ENCODE results near the gene ATP8B2. TPM values are rescaled to one million over a fixed set of nuclear protein-coding genes. Genes with fewer than 3 reads are reported as not detected.

The ATP8B2 gene
- total RNA-seq, 1 experiment from 2014 or later: 50.0 TPM

DNA sequence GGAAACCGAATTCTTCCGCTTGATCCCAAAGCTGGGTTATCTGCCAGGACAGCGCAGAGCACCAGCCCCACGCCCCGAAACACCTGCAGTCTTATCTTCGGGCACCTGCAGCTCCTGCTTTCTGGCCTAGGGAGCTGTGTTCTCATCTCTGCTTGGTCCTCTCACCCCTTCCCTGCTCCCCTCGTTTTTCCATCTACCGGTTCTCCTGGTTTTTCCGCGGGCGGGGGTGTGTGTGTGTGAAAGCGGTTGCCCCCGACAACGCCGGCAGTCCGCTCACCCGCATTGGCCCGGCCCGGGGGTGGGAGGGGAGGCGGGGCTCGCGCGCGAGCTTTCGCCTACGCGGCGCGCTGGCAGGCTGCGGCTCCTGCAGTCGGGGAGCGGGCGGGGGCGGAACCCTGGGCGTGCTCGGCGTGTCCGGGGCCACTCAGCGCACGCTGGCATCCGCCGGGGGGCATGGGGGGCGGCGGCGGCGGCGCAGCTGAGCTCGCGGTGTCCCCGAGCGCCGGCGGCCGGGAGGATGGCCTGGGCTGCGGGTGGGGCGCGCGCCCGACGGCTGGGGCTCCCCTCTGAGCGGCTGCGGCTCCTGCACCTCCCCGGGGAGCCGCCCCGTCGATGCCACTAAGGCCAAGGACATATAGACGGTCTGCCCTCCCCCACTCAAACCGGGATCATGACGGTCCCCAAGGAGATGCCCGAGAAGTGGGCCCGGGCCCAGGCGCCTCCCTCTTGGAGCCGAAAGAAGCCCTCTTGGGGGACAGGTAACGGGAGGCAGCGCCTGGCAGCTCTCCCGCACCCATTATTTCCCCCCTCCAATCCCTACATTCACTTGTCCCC lies 3.2 kb downstream of the ATP8B2 start:
- Mint-ChIP-seq H3K27ac (no peak overlapping the region), H3K36me3 (peaks cover 24% of the 10 kb centered on the region), H3K4me1 (peaks cover 33% of the 10 kb centered on the region), H3K4me3 (peak overlapping the region; percentile 71), H3K27me3 (ENCODE audit: low read depth) (no peaks in the 10 kb centered on the region; the same call in 1 of the 2 replicates), H3K9me3 (no peaks in the 10 kb centered on the region)
- POLR2A ChIA-PET: interaction anchor here (0.6 to 1.5 kb wide), 2 partner anchors 9 to 25 kb away, joined by 3 read pairs; no protein-coding TSS in a partner anchor
- DNase-seq (ENCODE audit: low spot score): peak; percentile 85
- CTCF ChIA-PET: interaction anchor here (0.6 to 2.1 kb wide), 20 partner anchors 11 to 267 kb away, joined by 3 to 9 read pairs (median 4); partner anchors contain the start of genes TPM3 and UBAP2L
- TF ChIP-seq, protein P1, sequence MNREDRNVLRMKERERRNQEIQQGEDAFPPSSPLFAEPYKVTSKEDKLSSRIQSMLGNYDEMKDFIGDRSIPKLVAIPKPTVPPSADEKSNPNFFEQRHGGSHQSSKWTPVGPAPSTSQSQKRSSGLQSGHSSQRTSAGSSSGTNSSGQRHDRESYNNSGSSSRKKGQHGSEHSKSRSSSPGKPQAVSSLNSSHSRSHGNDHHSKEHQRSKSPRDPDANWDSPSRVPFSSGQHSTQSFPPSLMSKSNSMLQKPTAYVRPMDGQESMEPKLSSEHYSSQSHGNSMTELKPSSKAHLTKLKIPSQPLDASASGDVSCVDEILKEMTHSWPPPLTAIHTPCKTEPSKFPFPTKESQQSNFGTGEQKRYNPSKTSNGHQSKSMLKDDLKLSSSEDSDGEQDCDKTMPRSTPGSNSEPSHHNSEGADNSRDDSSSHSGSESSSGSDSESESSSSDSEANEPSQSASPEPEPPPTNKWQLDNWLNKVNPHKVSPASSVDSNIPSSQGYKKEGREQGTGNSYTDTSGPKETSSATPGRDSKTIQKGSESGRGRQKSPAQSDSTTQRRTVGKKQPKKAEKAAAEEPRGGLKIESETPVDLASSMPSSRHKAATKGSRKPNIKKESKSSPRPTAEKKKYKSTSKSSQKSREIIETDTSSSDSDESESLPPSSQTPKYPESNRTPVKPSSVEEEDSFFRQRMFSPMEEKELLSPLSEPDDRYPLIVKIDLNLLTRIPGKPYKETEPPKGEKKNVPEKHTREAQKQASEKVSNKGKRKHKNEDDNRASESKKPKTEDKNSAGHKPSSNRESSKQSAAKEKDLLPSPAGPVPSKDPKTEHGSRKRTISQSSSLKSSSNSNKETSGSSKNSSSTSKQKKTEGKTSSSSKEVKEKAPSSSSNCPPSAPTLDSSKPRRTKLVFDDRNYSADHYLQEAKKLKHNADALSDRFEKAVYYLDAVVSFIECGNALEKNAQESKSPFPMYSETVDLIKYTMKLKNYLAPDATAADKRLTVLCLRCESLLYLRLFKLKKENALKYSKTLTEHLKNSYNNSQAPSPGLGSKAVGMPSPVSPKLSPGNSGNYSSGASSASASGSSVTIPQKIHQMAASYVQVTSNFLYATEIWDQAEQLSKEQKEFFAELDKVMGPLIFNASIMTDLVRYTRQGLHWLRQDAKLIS (CRISPR knock-in tag; IDR thresholded peaks at IDR 0.05; ENCODE audit: borderline replicate concordance): no peak
- TF ChIP-seq NFATC4 (CRISPR knock-in tag; IDR thresholded peaks at IDR 0.05): no peak
- TF ChIP-seq, protein P2, sequence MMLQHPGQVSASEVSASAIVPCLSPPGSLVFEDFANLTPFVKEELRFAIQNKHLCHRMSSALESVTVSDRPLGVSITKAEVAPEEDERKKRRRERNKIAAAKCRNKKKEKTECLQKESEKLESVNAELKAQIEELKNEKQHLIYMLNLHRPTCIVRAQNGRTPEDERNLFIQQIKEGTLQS (CRISPR knock-in tag; conservative IDR thresholded peaks at IDR 0.05): no peak
- peak; percentile 17; the same call in 1 of the 2 replicates for TF ChIP-seq FOXP1 (CRISPR knock-in tag; IDR thresholded peaks at IDR 0.05; ENCODE audit: borderline replicate concordance)
- TF ChIP-seq ELF4 (CRISPR knock-in tag; IDR thresholded peaks at IDR 0.05; ENCODE audit: low read depth): no peak
- no peak for TF ChIP-seq TEAD4 (CRISPR knock-in tag; IDR thresholded peaks at IDR 0.05)
- no peak for TF ChIP-seq NR3C1 (CRISPR knock-in tag; conservative IDR thresholded peaks at IDR 0.05; ENCODE audit: low read depth)
- no peak for TF ChIP-seq IRF2 (CRISPR knock-in tag; IDR thresholded peaks at IDR 0.05; ENCODE audit: borderline replicate concordance, low read depth)
- peak; percentile 12 for ATAC-seq

DNA sequence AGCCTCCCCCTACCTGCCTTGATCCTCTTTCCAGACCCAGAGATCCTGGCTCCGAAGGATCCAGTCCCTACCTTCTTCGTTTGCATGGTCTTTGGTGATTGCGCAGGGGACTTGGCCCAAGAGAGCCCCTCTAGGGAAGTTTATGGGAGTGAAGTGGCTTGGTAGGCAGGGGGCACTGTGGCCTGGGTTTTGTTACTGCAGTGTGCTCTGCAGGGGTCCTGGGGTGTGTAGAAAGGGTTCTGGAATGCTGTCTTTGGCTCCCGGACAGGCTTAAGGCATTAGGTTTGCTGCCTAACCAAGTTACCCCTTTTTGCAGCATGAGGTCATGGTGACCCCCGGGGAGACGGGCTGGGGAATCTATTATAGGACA lies 3.8 kb downstream of the ATP8B2 start:
- Mint-ChIP-seq H3K27ac (no peak overlapping the region), H3K4me1 (peaks cover 33% of the 10 kb centered on the region), H3K4me3 (peak overlapping the region; percentile 71), H3K36me3 (peaks cover 28% of the 10 kb centered on the region), H3K9me3 (no peaks in the 10 kb centered on the region), H3K27me3 (ENCODE audit: low read depth) (no peaks in the 10 kb centered on the region)
- CTCF ChIA-PET: interaction anchor here (0.6 to 2.1 kb wide), 15 partner anchors 10 to 267 kb away, joined by 3 to 6 read pairs (median 4); partner anchors contain the start of gene UBAP2L
- POLR2A ChIA-PET: interaction anchor here (1.5 kb wide), 1 partner anchor 24 kb away, joined by 3 read pairs; no protein-coding TSS in a partner anchor
- peak; percentile 71 for DNase-seq (ENCODE audit: low spot score)
- ATAC-seq: peak; percentile 20
- TF ChIP-seq ZNF423 (CRISPR knock-in tag; IDR thresholded peaks at IDR 0.05) (peak; percentile 56; the same call in 1 of the 2 replicates), MXD4 (CRISPR knock-in tag; IDR thresholded peaks at IDR 0.05; ENCODE audit: borderline replicate concordance) (no peak), GABPB1 (CRISPR knock-in tag; IDR thresholded peaks at IDR 0.05) (no peak)
- TF ChIP-seq, protein P3, sequence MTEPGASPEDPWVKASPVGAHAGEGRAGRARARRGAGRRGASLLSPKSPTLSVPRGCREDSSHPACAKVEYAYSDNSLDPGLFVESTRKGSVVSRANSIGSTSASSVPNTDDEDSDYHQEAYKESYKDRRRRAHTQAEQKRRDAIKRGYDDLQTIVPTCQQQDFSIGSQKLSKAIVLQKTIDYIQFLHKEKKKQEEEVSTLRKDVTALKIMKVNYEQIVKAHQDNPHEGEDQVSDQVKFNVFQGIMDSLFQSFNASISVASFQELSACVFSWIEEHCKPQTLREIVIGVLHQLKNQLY (CRISPR knock-in tag; IDR thresholded peaks at IDR 0.05): no peak
- TF ChIP-seq, protein P4, sequence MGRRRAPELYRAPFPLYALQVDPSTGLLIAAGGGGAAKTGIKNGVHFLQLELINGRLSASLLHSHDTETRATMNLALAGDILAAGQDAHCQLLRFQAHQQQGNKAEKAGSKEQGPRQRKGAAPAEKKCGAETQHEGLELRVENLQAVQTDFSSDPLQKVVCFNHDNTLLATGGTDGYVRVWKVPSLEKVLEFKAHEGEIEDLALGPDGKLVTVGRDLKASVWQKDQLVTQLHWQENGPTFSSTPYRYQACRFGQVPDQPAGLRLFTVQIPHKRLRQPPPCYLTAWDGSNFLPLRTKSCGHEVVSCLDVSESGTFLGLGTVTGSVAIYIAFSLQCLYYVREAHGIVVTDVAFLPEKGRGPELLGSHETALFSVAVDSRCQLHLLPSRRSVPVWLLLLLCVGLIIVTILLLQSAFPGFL (CRISPR knock-in tag; IDR thresholded peaks at IDR 0.05; ENCODE audit: borderline replicate concordance): no peak

DNA sequence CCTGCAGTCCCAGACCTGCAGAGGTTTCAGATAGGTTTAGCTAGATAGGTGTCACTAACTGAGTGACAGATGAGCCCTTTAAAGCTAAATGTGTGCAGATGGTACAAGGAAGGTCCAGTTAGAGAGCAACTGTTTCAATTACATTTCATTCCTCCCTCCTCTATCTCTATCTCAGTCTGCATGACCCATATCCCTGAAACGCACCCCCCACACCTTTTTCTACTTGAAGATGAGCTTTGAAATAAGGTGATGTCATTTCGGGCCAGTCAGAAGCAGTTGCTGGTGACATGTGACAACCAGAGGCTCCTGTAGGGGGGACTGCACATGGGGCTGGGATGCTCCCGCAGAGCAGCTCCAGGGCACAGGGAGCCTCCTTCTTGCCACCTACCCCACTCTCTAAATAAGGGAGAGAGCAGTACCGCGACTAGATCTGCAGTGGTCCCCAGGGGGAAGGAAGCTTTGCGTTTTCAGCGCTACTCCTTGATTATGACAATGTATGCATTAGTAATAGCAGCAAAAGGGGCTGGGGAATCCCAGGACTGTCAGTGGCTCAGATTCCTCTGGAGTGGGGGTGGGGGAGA lies 4.3 kb downstream of the ATP8B2 start:
- CTCF ChIA-PET: interaction anchor here (0.6 to 2.1 kb wide), 9 partner anchors 10 to 951 kb away, joined by 3 to 6 read pairs (median 3); no protein-coding TSS in a partner anchor
- H3K36me3 Mint-ChIP-seq: peaks cover 32% of the 10 kb centered on the region
- peak overlapping the region; percentile 71 for H3K4me3 Mint-ChIP-seq
- H3K27ac Mint-ChIP-seq: no peak overlapping the region
- H3K9me3 Mint-ChIP-seq: no peaks in the 10 kb centered on the region
- ATAC-seq (no peak), DNase-seq (ENCODE audit: low spot score) (no peak)
- peaks cover 33% of the 10 kb centered on the region for H3K4me1 Mint-ChIP-seq
- POLR2A ChIA-PET: interaction anchor here (0.5 to 1.5 kb wide), 2 partner anchors 24 to 1270 kb away, joined by 3 read pairs; no protein-coding TSS in a partner anchor
- H3K27me3 Mint-ChIP-seq (ENCODE audit: low read depth): no peaks in the 10 kb centered on the region
- TF ChIP-seq, protein P5, sequence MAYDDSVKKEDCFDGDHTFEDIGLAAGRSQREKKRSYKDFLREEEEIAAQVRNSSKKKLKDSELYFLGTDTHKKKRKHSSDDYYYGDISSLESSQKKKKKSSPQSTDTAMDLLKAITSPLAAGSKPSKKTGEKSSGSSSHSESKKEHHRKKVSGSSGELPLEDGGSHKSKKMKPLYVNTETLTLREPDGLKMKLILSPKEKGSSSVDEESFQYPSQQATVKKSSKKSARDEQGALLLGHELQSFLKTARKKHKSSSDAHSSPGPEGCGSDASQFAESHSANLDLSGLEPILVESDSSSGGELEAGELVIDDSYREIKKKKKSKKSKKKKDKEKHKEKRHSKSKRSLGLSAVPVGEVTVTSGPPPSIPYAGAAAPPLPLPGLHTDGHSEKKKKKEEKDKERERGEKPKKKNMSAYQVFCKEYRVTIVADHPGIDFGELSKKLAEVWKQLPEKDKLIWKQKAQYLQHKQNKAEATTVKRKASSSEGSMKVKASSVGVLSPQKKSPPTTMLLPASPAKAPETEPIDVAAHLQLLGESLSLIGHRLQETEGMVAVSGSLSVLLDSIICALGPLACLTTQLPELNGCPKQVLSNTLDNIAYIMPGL (CRISPR knock-in tag; IDR thresholded peaks at IDR 0.05): no peak
- TF ChIP-seq, protein P2 (CRISPR knock-in tag; conservative IDR thresholded peaks at IDR 0.05): no peak
- no peak for TF ChIP-seq SMAD4 (CRISPR knock-in tag; IDR thresholded peaks at IDR 0.05)
- TF ChIP-seq, protein P3 (CRISPR knock-in tag; IDR thresholded peaks at IDR 0.05): no peak
- TF ChIP-seq, protein P6, sequence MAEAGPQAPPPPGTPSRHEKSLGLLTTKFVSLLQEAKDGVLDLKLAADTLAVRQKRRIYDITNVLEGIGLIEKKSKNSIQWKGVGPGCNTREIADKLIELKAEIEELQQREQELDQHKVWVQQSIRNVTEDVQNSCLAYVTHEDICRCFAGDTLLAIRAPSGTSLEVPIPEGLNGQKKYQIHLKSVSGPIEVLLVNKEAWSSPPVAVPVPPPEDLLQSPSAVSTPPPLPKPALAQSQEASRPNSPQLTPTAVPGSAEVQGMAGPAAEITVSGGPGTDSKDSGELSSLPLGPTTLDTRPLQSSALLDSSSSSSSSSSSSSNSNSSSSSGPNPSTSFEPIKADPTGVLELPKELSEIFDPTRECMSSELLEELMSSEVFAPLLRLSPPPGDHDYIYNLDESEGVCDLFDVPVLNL (CRISPR knock-in tag; IDR thresholded peaks at IDR 0.05; ENCODE audit: borderline replicate concordance, low read depth): no peak

Data from WTC11 (cell line).